ENCODE results near the gene TRIM66.

DNA sequence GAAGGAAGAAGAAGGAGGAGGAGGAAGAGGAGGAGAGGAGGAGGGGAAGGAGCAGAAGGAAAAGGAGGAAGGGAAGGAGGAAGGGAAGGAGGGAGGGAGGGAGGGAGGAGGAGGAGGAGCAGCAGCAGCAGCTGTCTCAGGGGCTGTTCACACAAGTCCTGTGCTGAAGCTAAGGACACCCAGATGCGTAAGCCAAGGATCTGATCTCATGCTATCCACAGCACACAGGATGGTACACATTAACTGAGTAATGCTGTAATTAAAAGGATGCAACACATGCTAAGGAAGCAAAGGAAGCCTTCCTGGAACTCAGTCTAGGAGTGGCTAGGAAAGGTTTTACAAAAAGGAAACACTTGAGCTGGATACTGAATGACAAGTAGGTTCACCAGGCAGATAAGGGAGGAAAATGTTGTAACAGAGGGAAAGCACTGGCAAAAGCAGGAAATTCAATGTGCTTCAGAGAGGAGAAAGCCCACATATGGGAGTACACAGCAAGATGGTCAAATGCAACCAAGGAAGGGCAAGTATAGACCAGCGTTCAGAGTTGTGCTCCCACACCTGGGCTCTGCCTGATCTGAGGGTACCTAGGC lies 32.0 kb downstream of the TRIM66 start:
- TF ChIP-seq, protein P1, sequence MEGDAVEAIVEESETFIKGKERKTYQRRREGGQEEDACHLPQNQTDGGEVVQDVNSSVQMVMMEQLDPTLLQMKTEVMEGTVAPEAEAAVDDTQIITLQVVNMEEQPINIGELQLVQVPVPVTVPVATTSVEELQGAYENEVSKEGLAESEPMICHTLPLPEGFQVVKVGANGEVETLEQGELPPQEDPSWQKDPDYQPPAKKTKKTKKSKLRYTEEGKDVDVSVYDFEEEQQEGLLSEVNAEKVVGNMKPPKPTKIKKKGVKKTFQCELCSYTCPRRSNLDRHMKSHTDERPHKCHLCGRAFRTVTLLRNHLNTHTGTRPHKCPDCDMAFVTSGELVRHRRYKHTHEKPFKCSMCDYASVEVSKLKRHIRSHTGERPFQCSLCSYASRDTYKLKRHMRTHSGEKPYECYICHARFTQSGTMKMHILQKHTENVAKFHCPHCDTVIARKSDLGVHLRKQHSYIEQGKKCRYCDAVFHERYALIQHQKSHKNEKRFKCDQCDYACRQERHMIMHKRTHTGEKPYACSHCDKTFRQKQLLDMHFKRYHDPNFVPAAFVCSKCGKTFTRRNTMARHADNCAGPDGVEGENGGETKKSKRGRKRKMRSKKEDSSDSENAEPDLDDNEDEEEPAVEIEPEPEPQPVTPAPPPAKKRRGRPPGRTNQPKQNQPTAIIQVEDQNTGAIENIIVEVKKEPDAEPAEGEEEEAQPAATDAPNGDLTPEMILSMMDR (IDR thresholded peaks at IDR 0.05) = no peak
- no peak for TF ChIP-seq POLR2A (IDR thresholded peaks at IDR 0.05)
